DMS 273 (cell line): ENCODE data around the gene SHD.
"Not testable (repeated sequence)": the region's sequence is repeated elsewhere in the genome, so short reads cannot be mapped to it uniquely, and the experiment has no call there.

Experiments used
- DNase-seq: peaks from one replicate; lab custom pipeline; 2025; ENCODE audit not compliant: unreplicated experiment; lab: John Stamatoyannopoulos, UW

SHD gene

DNA sequence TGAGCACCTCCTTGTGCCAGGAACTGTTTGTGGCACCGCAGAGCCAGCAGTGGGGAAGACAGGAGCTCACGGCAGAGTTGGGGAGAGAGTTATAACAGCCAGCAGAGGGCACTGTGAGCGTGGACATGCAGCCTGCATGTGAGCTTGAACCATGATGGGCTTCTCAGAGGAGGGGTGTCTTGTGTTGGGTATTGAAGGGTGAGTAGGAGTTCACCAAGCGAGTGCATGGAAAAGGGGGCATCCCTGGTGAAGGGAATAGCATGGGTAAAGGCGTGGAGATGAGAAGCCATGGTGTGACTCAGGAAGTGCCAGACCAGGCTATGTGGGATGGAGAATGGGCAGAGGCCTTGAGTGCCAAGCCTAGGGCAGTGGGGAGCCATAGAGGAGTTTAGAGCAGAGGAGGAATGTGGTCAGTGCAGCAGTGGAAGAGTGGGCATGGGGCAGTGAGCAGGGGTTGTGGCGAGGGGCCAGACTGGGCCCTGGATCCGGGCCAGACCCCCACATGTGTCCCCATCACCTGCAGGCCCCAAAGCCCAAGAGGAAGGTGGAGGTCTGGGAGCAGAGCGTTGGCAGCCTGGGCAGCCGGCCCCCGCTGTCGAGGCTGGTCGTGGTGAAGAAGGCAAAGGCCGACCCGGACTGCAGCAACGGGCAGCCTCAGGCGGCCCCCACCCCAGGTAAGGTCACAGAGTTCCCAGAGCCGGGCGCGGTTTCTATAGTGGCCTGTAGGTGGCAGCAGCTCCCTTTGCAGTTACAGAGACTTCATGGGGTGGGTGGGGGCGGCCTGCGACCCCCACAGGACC is 11.8 kb upstream of the SHD start:
- peak; percentile 84 for DNase-seq

DNA sequence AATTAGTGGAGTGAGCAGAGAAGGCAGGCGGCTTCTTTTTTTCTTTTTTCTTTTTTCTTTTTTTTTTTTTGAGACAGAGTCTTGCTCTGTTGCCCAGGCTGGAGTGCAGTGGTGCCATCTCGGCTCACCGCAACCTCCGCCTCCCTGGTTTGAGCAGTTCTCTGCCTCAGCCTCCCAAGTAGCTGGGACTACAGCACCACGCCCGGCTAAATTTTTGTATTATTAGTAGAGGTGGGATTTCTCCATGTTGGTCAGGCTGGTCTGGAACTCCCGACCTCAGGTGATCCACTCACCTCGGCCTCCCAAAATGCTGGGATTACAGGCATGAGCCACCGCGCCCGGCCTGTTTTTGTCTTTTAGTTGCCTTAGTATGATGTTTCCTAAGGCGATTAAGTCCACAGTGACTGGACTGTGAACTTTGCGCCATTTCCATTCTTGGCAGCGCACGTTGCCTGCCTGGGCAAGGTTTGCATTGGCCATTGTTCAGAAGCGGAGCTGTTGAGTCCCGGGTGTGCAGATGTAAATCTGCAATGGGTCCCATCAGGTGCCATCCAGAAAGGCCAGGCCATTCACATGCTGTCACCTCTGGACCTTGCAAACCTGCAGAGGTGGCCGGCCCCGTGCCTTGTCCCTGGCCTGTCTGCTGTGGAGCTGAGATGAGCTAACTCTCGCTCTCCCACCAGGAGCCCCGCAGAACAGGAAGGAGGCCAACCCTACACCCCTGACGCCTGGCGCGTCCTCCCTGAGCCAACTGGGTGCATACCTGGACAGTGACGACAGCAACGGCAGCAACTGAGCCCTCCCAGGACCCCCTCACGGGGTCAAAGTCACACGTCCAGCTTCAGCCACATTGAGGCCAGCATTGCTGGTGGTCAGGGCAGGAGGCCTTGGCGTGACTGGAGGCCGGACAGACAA is 10.9 kb upstream of the SHD start:
- no peak for DNase-seq

DNA sequence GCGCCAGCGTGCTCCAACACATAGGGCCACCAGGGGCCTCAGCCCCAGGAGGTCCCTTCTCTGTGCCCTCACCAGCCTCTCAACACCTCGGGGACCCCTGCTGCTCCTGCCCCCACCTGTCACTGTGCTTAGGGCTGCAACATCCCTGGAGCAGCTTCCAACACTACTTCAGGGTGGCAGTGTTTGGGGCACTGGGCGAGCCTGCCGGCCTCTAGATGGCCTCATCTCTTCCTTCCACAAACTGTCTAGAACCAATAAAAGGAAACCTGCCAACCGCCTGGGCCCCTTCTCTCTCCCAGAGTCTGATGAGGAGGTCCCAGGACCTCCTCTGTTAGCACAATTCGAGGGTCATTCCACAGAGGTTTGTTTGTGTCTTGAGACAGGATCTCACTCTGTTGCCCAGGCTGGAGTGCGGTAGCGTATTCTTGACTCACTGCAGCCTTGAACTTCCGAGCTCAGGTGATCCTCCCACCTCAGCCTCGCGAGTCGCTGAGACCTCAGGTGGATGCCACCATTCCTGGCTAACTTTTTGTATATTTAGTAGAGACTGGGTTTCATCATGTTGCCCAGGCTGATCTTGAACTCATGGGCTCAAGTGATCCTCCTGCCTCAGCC is 10.1 kb upstream of the SHD start:
- no peak for DNase-seq

DNA sequence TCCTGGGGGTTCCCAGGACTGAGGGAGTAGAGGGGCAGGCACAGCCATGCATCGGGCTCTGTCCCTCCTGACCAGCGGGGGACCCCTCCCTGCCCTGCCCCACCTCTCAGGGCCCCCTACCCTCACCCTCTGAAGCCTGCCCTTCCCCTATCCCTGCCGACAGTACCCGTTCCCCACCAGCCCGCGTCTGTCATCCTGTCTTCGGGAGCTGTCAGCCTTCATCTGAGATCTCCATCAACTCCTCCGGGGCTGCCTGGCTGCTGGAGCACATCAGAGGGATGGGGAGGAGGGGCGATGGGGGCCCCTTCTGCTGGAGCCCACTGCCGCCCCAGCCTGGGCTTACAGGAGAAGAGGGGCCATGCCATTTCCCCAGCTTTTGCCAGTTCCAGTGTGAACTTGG is 6.2 kb upstream of the SHD start:
- no peak for DNase-seq

DNA sequence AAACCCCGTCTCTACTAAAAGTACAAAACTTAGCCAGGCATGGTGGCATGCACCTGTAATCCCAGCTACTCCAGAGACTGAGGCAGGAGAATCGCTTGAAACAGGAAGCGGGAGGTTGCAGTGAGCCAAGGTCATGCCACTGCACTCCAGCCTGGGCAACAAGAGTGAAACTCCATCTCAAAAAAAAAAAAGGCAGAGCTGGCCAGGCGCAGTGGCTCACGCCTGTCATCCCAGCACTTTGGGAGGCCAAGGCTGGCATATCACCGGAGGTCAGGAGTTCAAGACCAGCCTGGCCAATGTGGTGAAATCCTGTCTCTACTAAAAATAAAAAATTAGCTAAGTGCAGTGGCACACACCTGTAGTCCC is 4.8 kb upstream of the SHD start:
- DNase-seq = not testable (repeated sequence)

DNA sequence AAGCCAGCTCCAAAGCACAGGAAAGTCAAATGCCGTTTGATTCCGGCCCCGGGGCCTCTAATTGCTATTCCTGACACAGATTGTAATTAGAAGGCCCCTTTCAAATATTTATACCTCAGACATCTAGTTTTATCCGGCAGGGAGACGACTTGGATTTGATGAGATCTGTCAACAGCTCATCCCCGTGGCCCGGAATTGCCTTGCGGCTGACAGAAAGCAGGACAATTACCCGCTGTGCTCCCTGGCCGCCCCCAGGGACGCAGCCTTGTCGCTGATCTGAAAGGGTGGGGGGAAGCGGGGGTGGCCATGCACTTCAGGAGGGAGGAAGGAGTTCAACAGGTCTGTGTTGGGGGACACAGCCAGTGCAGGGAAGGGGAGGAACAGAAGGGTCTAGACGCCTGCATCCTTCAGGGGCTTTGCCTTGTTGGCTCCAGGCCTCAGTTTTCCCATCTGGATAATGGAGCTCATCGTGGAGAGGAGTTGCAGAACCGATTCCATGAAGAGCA is 1.8 kb upstream of the SHD start:
- no peak for DNase-seq

DNA sequence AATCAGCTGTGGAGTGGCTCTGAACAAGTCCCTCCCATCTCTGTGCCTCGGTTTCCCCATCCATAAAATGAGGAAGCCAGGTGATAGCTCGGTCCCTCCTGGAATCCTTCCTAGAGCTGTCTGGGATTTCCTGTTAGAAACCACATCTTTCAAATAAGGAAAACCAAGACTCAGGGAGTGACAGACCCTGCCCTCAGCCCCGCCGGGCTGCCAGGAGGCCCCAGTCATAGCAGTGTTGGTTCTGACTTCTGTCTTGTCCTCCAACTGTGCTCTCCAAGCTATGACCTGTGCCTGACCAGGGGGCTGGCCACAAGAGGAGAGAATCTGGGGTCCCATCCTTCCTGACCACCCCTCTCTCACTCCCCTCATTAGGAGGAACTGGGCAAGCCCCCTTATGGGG is 1.1 kb upstream of the SHD start:
- no peak for DNase-seq

DNA sequence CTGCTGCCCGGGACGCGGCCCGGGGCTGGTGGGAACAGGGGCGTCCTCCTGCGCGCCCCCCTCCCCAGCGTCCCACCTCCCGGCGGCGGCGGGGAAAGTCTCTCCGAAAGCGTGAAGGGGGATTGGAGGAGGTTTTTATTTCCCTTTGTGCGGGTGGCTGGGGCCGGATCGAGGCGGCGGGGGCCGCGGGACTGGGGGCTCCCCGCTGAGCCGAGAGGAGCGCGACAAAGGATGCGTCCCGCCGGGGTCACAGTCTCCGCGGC is 132 bp downstream of the SHD start:
- peak; percentile 49 for DNase-seq

DNA sequence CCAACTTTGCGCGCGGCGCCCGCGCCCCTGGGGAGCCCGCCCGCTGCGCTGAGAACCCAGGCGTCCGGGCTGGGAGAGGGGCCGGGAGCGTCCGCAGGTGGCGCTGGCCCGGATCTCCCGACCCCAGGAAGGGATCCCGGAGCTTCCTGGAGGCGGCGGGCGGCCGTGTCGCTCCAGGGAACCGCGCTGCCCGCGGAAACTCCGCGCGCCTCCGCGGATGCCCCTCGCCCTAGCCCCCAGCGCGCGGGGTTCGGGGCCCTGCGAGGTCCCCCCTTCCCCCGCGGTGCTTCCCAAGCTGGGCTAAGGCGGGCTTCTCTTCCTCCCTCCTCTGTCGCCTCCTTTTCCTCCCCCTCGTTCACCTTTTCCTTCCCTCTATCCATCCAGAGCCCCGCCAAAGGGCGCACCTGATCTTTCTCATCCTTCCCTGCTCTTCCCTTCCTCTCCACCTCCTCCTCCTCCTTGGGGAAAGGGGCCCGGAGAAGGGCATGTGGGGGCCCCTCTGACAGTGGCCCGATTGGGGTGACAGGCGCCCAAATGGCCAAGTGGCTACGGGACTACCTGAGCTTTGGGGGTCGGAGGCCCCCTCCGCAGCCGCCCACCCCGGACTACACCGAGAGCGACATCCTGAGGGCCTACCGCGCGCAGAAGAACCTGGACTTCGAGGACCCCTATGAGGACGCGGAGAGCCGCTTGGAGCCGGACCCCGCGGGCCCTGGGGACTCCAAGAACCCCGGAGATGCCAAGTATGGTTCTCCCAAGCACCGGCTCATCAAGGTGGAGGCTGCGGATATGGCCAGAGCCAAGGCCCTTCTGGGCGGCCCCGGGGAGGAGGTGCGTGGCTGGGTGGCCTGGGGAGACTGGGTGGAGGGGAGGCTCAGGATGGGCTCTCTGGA is 710 bp downstream of the SHD start:
- DNase-seq = no peak

DNA sequence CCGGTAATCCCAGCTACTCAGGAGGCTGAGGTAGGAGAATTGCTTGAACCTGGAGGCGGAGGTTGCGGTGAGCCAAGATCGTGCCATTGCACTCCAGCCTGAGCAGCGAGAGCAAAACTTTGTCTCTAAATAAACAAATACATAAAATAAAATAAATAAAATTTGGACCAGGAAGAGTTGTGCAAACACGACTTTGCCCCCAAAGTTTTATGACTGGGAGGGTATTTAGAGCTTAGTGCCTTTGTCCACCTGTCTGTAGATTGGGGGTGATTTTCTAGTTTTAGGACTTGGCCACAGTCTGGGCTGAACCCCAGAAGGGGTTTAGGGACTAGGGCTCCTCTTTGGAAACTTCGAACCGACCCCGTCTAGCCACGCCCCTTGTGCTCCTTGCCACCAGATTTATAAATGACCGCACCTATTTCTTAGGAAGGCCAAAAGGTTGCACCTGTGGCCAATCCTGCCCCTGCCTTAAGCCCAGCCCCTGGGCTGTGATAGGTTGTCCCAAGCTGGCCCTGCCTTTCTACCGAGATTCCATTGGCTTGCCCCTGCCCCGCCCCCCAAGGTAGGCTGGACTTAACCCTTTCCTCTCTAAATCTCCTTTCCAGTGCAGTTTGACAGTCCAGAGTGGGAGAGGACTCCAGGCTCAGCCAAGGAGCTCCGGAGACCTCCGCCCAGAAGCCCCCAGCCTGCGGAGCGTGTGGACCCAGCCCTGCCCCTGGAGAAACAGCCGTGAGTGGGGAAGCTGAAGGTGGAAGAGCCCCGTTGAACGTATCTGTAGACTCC is 5.3 kb downstream of the SHD start:
- peak; percentile 69 for DNase-seq

DNA sequence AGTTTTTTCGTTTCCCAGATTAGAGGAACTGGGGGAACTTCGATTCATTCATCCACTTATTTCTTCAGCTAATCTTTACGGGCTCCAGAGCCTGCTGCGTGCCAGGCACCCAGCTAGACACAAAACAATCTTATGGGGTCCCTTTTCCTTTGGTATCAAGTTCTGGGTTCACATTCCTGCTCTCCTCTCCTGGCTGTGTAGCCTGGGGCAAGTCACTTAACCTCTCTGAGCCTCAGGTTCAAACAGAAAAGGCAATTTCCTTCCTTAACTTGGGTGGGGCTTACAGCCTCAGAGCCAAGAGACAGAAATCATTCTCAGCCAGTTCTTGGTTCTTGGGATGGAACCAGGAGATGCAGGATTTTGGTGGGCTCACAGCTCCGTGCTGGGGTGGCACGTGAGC is 5.9 kb downstream of the SHD start:
- no peak for DNase-seq

DNA sequence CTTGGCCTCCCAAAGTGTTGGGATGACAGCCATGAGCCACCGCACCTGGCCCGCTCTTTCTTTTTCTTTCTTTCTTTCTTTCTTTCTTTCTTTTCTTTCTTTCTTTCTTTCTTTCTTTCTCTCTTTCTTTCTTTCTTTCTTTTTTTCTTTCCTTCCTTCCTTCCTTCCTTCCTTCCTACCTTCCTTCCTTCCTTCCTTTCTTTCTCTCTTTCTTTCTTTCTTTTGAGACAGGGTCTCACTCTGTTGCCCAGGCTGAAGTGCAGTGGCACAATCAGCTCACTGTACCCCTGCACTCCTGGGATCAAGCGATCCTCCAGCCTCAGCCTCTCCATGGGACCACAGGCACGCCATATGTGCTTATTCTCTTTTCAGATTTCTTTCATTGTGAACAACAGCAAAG is 7.1 kb downstream of the SHD start:
- DNase-seq = not testable (repeated sequence)

DNA sequence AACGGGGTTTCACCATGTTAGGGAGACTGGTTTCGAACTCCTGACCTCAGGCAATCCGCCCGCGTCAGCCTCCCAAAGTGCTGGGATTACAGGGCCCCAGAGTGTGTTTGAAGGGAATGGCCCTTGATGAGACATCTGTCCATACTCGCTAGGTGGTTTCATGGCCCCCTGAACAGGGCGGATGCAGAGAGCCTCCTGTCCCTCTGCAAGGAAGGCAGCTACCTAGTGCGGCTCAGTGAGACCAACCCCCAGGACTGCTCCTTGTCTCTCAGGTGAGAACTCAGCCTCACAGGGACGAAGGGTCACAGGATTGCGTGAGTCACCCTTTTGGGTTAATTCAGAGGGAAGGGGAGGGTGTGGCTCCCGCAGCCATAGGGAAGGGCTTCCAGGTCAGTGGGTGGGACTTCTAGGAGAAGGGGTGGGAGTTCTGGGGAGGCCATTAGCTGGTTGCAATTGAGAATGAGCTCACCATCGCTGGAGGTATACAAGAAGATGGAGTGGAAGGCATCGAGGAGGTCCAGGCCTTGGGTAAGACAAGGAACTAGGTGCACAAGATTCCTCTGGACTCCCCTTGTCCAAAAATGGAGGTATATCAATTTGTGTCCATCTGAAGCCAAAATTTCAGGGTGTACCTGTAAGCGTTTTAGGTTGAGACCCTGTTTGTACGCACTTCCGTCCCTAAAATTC is 9.2 kb downstream of the SHD start:
- DNase-seq = no peak

DNA sequence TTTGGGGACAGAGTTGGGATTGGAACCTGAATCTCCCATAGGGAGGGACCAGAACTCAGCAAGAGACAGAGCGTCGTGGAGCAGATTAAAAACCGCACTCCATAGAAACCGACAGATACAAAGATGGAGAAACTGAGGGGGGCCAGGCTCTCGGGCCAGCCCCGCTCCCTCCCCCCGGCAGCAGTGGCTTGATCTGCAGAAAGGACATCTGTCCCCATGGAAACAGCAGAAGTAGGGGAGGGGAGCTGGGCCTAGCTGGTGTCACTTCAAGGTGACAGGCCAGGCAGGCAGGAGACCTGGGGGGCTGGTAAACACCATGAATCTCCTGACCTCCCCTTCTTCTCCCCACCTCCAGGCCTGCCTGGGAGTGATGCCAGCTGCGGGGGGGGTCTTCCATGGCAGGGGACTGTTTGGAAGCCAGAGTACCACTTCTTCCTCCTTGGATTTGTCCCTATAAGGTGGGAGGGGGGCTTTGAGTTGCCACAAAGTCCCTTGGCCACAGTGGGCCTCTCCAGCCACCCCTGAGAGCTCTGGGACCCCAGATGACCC is 12.2 kb downstream of the SHD start:
- DNase-seq = no peak

DNA sequence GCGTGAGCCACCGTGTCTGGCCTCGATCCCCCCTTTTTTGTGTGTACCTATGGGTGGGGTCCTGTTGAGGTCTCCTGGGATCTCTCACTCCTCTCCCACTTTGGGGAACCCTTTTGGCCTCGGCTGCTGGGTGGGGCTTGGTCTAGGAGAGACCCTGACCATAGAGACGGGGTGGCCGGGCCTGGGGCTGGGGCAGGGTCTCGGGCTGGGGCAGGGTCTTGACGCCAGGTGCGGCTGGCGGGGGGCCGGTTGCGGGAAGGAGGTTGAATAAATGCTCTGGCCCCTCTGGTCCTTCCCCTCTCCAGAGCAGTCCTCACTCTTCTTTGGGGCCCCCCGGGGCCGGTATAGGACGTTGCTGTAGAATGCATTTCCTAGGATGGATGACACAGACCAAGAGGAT is 13.4 kb downstream of the SHD start:
- DNase-seq = no peak

DNA sequence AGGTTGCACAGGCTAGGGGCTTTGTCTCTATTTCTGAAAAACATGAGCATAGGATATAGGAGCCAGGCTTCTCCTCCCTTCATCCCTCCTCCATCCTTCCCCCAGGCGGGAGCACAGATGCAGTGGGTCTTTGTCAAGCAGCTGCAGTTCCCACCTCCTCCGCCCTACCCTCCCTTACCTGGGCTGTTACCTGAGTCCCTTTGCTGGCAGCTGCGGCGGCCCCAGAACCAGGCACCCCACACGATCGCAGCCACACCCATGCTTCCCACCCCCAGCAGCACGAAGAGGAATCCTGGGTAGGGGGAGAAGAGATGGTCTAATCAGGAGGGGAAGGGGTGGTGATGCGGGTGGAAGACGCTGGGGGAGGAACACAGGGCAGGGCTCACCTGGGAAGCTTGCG is 15.3 kb downstream of the SHD start:
- DNase-seq = no peak

DNA sequence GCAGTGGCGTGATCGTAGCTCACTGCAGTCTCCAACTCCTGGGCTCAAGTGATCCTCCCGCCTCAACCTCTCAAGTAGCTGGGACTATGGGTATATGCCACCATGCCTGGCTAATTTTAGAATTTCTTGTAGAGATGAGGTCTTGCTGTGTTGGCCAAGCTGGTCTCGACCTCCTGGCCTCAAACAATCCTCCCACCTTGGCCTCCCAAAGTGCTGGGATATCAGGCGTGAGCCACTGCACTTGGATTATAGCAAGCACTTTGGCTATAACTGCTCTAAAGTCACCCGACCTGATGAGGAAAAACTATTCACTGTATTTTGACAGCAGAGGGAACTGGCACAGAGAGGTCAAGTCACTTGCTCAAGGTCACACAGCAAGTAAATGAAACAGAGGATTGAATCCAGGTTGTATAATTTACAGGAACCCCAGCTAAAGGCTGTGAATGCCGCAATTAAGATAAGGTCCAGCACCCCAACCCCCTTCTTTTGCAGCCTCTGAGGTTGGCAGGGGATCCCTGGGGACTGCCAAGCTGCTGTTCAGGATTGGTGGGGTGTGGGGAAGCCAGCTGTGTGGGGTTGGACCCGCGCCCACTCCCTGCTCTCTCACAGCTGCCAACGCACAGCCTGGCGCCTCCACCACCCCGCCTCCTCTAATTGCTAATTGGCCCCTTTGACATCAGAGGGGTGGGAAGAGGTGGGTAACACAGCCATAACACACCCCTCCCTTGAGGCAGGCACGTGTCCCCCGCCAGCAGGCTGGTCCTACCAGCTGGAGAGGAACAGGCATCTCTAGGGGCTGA is 17.1 kb downstream of the SHD start:
- peak; percentile 99 for DNase-seq
